GM19193 (cell line): ENCODE results near the gene C1QTNF3.

Experiments used
- POLR2A ChIP-seq: IDR thresholded peaks from 4 replicates; pipeline ENCODE4 v1.6.1; 2011; ENCODE audit not compliant: insufficient read depth, insufficient read length; ENCODE audit errors: extremely low read depth

C1QTNF3 gene, protein sequence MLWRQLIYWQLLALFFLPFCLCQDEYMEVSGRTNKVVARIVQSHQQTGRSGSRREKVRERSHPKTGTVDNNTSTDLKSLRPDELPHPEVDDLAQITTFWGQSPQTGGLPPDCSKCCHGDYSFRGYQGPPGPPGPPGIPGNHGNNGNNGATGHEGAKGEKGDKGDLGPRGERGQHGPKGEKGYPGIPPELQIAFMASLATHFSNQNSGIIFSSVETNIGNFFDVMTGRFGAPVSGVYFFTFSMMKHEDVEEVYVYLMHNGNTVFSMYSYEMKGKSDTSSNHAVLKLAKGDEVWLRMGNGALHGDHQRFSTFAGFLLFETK

GRCh38 chr5:34043099-34043876 is at the start of gene C1QTNF3:
C1QTNF3 (minus strand) TSS chr5:34043213; CDS start chr5:34043125, 88 bp downstream.
- TF ChIP-seq POLR2A, result no peak

GRCh38 chr5:34064656-34065055 is 21.6 kb upstream of the C1QTNF3 start:
- TF ChIP-seq POLR2A, result no peak

GRCh38 chr5:34062419-34062818 is 19.4 kb upstream of the C1QTNF3 start:
- no peak for TF ChIP-seq POLR2A

DNA sequence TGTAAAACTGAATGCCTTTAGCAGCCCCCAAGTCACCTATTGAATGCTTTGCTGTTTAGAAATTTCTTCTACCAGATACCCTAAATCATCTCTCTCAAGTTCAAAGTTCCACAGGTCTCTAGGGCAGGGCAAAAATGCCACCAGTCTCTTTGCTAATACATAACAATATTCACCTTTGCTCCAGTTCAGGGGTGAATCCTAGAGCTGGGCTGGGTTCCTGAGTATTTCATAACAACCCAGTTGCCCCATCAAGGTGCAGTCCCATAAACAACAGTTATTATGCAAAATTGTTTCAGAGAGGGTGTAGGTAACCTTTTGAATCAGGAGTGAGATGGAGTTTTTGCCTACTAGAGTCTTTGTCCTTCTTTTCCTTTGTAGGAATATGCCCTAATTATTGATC is 19.0 kb upstream of the C1QTNF3 start:
- no peak for TF ChIP-seq POLR2A

DNA sequence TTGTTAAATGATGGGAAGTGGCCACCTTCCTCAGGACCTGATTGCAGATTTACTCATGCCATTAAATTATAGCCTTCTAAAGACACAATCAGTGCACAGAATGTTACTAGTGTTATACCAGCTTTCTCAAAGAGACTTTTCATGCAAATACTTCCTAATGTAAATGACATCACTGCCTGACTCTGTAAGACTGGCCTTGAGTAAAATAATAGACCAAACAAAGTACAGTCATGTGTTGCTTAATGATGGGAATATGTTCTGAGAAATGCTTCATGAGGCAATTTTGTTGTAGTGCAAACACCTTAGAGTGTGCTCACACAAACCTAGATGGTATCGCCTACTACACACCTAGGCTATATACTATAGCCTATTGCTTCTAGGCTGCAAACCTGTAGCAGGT is 17.0 kb upstream of the C1QTNF3 start:
- no peak for TF ChIP-seq POLR2A

GRCh38 chr5:34058532-34058931 is 15.5 kb upstream of the C1QTNF3 start:
- TF ChIP-seq POLR2A, result no peak

DNA sequence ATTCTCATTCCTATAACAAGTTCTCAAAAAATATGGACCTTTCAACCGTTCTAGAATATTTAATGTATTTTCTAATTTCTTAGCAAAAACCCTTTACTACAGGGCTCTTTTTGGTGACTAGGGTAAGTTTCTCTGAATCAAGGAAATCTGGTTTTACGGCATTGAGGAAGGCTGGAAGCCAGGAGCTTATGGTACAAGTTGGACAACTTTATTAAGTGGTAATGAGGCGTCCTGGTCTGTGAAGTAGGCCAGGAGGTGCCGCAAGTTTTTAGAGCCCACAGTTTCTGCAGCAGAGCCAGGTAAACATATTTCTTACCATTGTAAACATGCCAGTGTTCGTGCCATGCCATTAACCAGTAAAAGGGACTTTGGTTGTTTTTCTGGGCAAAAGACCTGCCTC is 14.6 kb upstream of the C1QTNF3 start:
- no peak for TF ChIP-seq POLR2A

GRCh38 chr5:34057118-34057517 is 14.1 kb upstream of the C1QTNF3 start:
- no peak for TF ChIP-seq POLR2A

GRCh38 chr5:34055667-34056066 is 12.7 kb upstream of the C1QTNF3 start:
- TF ChIP-seq POLR2A, result no peak

DNA sequence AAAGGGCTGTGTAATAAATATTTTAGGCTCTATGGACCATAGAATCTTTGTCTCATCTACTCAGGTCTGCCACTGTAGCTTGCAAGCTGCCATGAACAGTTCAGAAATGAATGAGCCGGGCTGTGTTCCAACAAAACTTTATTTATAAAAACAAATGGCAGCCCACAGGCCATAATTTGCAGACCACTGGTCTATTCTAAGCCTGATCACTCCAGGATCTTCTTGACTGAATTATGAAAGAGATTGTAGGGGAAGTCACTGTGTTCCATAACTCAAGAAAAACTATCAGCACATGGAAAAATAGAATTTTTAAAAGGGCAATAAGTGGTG is 11.4 kb upstream of the C1QTNF3 start:
- no peak for TF ChIP-seq POLR2A

GRCh38 chr5:34053571-34054399 is 10.8 kb upstream of the C1QTNF3 start:
- no peak for TF ChIP-seq POLR2A

DNA sequence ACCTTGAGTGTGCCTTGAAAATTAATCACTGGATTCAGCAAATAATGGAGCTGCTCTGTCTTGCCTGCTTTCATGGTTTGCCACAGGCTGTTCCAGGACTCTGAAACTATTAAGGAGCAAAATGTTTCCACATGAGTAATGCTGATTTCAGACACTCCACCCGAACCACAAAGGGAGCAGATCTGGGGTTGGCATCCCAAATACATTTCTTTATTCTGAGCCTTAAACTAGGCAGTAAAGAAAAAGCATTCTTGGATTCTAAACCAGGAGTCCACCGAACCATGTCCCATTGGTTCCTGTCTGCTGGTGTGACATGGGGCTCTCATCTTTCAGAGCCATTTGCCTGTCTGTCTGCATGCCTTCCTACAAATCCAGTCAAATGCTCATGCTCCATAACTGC is 10.1 kb upstream of the C1QTNF3 start:
- TF ChIP-seq POLR2A, result no peak

DNA sequence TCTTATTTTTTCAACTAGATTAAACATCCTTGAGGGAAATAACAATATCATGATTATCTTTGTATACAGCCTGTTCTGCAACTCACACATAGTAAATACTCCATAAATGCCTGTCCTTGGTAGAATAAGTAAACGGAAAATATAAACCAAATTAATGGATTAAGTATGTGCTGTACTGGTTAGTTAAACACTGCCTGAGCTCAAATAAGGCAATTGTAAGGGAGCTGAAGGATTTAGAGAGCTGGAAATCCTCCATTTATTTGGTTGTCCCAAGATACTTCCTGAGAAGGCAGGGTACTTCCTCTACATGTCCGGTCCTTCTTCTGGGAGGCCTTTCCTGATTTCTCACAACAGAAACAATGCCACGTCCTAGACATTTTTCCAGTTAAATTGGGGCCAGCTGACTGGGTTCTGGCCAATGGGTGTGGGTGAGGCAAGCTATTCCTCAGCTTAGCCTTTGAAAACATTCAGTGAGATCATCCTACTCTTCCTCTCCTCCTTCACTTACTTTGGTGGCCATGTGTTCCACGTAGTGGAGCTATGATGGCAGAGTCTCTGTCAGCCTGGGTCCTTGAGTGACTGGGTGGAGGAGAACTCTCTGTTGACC is 8.5 kb upstream of the C1QTNF3 start:
- TF ChIP-seq POLR2A, result no peak

DNA sequence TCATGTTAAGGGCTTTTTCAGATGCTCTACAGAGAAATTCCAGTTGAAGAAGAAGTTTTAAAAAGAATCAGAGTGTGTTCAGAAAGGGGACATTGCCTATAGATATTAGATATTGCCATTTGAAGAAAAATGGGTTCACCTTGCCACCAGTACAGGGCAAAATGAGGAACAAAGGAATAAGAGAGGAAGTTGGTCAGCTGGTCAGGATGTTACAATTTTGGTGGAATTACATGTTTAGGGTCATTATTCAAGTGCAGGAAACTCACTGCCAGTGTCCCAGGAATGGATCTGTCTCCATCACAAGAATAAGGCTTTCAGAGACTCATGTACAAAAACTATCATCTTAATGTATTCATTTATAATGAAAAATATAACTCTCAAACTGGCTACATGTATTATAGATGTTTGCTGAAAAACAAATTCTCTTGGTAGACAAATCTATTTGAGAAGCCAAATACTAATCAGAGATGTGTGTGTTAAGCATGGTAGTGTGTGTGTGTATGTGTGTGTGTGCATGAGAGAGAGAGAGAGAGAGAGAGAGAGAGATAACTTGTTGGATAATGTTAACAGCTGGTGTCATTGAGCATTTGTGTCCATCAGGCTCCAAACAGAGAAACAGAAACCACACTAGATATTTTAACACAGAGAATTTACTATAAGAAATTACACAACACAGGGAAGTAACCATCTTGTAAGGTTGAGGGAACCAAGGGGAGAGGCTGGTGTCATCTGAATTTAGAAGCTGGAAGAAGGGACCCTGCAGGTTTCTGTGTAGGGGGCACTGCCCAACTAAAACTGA is 5.0 kb upstream of the C1QTNF3 start:
- no peak for TF ChIP-seq POLR2A
